Panc1 (cell line): ENCODE data around the gene KDM1A. TPM values are rescaled to one million over a fixed set of nuclear protein-coding genes. Genes with fewer than 3 reads are reported as not detected.

Experiments
- ATAC-seq: fragments of 200-7000 bp; cut with Tn5 transposase; 2 replicates; pipeline ENCODE4 v1.9.1; 2020; ENCODE audit warnings: mild to moderate bottlenecking, moderate library complexity
- BruUV-seq: library from RNA; stranded (reverse); fragments of 400-500 nt; replicated peaks from 2 replicates; lab custom pipeline; 2021; lab: Mats Ljungman, UMichigan
- CTCF ChIA-PET: fragments of 300-600 bp; sonication (Branson Sonifier 250); formaldehyde crosslinking; loops from one replicate; lab custom pipeline; 2022; ENCODE audit warnings: antibody characterized with exemption; lab: Charles Lee
- POLR2A ChIA-PET: fragments of 300-600 bp; sonication (Branson Sonifier 250); formaldehyde crosslinking; loops from one replicate; lab custom pipeline; 2022; ENCODE audit warnings: antibody characterized with exemption; lab: Charles Lee
- DNase-seq: peaks from one replicate; pipeline ENCODE4 v3.0.0-alpha.2; 2010; ENCODE audit warnings: low read depth, low spot score
- H3K27ac ChIP-seq: 2 replicates; pipeline ENCODE4 v1.5.1; 2011; ENCODE audit warnings: mild to moderate bottlenecking, low read length, inconsistent platforms
- H3K27me3 ChIP-seq: fragments of 200-500 bp; sonication (Bioruptor generic); 2 replicates; pipeline ENCODE4 v1.6.0; 2014; ENCODE audit warnings: low read length, inconsistent platforms; ENCODE audit not compliant: control insufficient read depth, insufficient read depth
- H3K36me3 ChIP-seq: fragments of 200-500 bp; sonication (Bioruptor generic); 2 replicates; pipeline ENCODE4 v1.5.1; 2014; ENCODE audit warnings: inconsistent platforms, mild to moderate bottlenecking, low read length, moderate library complexity; ENCODE audit not compliant: control insufficient read depth, insufficient read depth
- H3K4me1 ChIP-seq: 2 replicates; pipeline ENCODE4 v1.5.1; 2011; ENCODE audit warnings: inconsistent platforms, mild to moderate bottlenecking, low read length, moderate library complexity; ENCODE audit not compliant: control insufficient read depth, insufficient read depth
- H3K4me3 ChIP-seq, 2 experiments: 2 replicates each; pipeline ENCODE4 v1.5.1; 2011 to 2012; ENCODE audit warnings: low read depth in 2 of 2, low read length in 2 of 2, mild to moderate bottlenecking in 2 of 2, inconsistent platforms in 1 of 2, moderate library complexity in 1 of 2
- H3K9me3 ChIP-seq: fragments of 200-500 bp; sonication (Bioruptor generic); 2 replicates; pipeline ENCODE4 v1.5.1; 2014; ENCODE audit warnings: low read depth, mild to moderate bottlenecking, inconsistent platforms, low read length, moderate library complexity; ENCODE audit not compliant: control insufficient read depth, insufficient read depth
- CTCF ChIP-seq: fragments of 450-650 bp; IDR thresholded peaks from 2 replicates; pipeline ENCODE4 v1.5.1; 2017; ENCODE audit warnings: mild to moderate bottlenecking
- POLR2AphosphoS5 ChIP-seq: IDR thresholded peaks from 2 replicates; pipeline ENCODE4 v1.6.1; 2012; ENCODE audit warnings: mild to moderate bottlenecking, low read depth, low read length, moderate library complexity
- REST ChIP-seq, 2 experiments: IDR thresholded peaks; 2 replicates each; pipeline ENCODE4 v1.6.1; 2011 to 2012; ENCODE audit warnings: low read depth in 2 of 2, control low read depth in 1 of 2, low read length in 1 of 2, mild to moderate bottlenecking in 1 of 2, moderate library complexity in 1 of 2; ENCODE audit not compliant: insufficient read depth in 1 of 2
- SIN3A ChIP-seq: IDR thresholded peaks from 2 replicates; pipeline ENCODE4 v1.6.1; 2012; ENCODE audit warnings: low read depth, mild to moderate bottlenecking, low read length, moderate library complexity, borderline replicate concordance; ENCODE audit not compliant: insufficient read depth
- TCF7L2 ChIP-seq: IDR thresholded peaks from 2 replicates; pipeline ENCODE4 v1.6.1; 2011; ENCODE audit warnings: mild to moderate bottlenecking, low read depth, low read length, inconsistent platforms
- in situ Hi-C: cut with HindIII; loops from 2 replicates; pipeline ENCODE4 v1.10.0; 2016; ENCODE audit warnings: low sequenced_read_pairs, low pct_unique_long_range_greater_than_20kb
- intact Hi-C: fragments of 100-400 bp; cut with micrococcal nuclease; formaldehyde crosslinking; loops from one replicate; pipeline ENCODE4 v1.10.0; 2022; ENCODE audit not compliant: unreplicated experiment
- total RNA-seq: library from RNA; stranded (reverse); gene quantifications from one replicate; pipeline ENCODE4 v1.2.1, GENCODE V29; 2021; ENCODE audit not compliant: unreplicated experiment

KDM1A gene
- total RNA-seq, 1 experiment from 2014 or later, result 120 TPM

GRCh38 chr1:23020706-23021405 lies 1.6 kb downstream of the KDM1A start:
- ChIA-PET POLR2A (interaction anchor here (0.7 kb wide), 1 partner anchor 236 kb away, joined by 3 read pairs; no protein-coding TSS in a partner anchor), CTCF (interaction anchor here (0.9 kb wide), 1 partner anchor 18 kb away, joined by 3 read pairs; no protein-coding TSS in a partner anchor)
- H3K4me3 ChIP-seq, result peak overlapping the region; percentile 84 to 93
- peaks cover 5% of the 10 kb centered on the region; the same call in 1 of the 2 replicates for H3K4me1 ChIP-seq
- TF ChIP-seq REST (IDR thresholded peaks at IDR 0.05; ENCODE audit: insufficient read depth in 1 of 2, low read depth in 2 of 2, low read length in 1 of 2) (no peak), TCF7L2 (no peak), CTCF (no peak)
- TSS peak; percentile 89 for BruUV-seq
- H3K9me3 ChIP-seq, result no peaks in the 10 kb centered on the region
- H3K36me3 ChIP-seq, result no peaks in the 10 kb centered on the region; the same call in 1 of the 2 replicates
- ATAC-seq, result no peak
- no peaks in the 10 kb centered on the region for H3K27me3 ChIP-seq
- H3K27ac ChIP-seq, result peak overlapping the region; percentile 90
- in situ Hi-C loops, result no loop called here
- DNase-seq, result no peak
- intact Hi-C loops, result no loop called here

GRCh38 chr1:23021834-23022233 lies 2.6 kb downstream of the KDM1A start:
- CTCF ChIA-PET, result no interaction called here
- ATAC-seq, result no peak
- H3K27me3 ChIP-seq, result no peaks in the 10 kb centered on the region
- in situ Hi-C loops (no loop called here), intact Hi-C loops (no loop called here)
- H3K27ac ChIP-seq, result no peak overlapping the region
- H3K36me3 ChIP-seq, result no peaks in the 10 kb centered on the region; the same call in 1 of the 2 replicates
- DNase-seq, result no peak
- H3K9me3 ChIP-seq, result no peaks in the 10 kb centered on the region
- TF ChIP-seq POLR2AphosphoS5 (no peak), CTCF (no peak), TCF7L2 (no peak), REST (IDR thresholded peaks at IDR 0.05; ENCODE audit: insufficient read depth in 1 of 2, low read depth in 2 of 2, low read length in 1 of 2) (no peak), SIN3A (no peak)
- no peak overlapping the region for H3K4me3 ChIP-seq
- BruUV-seq, result no TSS peak
- H3K4me1 ChIP-seq, result peaks cover 5% of the 10 kb centered on the region; the same call in 1 of the 2 replicates
- POLR2A ChIA-PET, result no interaction called here
